Measurements from ENCODE around the gene TRAPPC11. TPM values are rescaled to one million over a fixed set of nuclear protein-coding genes. Genes with fewer than 3 reads are reported as not detected.

TRAPPC11 gene
- polyA plus RNA-seq, 1 experiment: 21.2 TPM

DNA sequence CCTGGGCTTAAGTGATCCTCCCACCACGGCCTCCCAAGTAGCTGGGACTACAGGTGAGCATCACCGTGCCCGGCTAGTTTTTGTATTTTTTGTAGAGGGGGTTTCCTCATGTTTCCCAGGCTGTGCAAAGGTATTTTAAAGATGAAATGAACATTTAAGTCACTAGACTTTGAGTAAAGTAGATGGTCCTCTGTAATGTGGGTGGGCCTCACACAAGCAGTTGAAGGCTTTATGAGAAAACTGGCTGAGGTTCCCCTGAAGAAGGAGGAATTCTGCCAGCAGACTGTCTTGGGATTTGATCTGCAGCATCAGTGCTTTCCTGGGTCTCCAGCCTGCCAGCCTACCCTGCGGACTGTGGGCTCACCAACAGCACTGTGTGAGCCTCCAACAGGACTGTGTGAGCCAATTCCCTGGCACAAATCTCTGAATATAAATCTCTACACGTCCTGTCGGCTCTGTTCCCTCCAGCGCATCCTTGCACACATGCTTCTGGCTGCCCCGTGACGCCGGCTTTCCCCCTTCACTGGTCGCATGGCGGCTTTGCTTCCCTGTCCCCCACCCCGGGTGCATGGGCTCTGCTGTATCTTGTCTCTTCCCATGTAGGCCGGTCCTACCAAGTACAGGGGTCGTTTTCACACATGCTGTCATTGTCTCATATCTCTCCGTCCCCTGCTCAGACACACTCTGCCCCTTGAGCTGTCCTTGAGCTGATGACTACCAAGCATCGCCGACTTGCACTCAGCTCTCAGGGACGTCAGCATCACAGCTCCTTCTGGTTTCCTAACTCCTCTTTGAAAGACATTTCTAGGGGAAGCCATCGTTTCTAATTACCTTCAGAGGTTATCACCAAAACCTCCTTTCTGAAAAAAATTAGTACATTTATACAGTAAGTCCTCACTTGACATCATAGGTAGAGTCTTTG, 46.5 kb upstream of the TRAPPC11 start:
- Histone ChIP-seq H3K4me3 (ENCODE audit: low read depth, low read length) (no peak overlapping the region), H3K27me3 (ENCODE audit: control insufficient read depth, insufficient read depth, low read length) (peaks cover 2% of the 10 kb centered on the region; the same call in 1 of the 2 replicates), H3K36me3 (ENCODE audit: control insufficient read depth, insufficient read depth, low read length) (no peaks in the 10 kb centered on the region)
- TF ChIP-seq, protein P1, sequence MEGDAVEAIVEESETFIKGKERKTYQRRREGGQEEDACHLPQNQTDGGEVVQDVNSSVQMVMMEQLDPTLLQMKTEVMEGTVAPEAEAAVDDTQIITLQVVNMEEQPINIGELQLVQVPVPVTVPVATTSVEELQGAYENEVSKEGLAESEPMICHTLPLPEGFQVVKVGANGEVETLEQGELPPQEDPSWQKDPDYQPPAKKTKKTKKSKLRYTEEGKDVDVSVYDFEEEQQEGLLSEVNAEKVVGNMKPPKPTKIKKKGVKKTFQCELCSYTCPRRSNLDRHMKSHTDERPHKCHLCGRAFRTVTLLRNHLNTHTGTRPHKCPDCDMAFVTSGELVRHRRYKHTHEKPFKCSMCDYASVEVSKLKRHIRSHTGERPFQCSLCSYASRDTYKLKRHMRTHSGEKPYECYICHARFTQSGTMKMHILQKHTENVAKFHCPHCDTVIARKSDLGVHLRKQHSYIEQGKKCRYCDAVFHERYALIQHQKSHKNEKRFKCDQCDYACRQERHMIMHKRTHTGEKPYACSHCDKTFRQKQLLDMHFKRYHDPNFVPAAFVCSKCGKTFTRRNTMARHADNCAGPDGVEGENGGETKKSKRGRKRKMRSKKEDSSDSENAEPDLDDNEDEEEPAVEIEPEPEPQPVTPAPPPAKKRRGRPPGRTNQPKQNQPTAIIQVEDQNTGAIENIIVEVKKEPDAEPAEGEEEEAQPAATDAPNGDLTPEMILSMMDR (IDR thresholded peaks at IDR 0.05; ENCODE audit: insufficient read depth, low read depth, low read length): no peak
- POLR2A ChIA-PET: interaction anchor here (0.6 kb wide), 1 partner anchor 10 kb away, joined by 17 read pairs; no protein-coding TSS in a partner anchor
- CTCF ChIA-PET: interaction anchor here (1.7 kb wide), 2 partner anchors 13 kb away, joined by 6 read pairs; no protein-coding TSS in a partner anchor
- no peak for DNase-seq (ENCODE audit: low read depth)

DNA sequence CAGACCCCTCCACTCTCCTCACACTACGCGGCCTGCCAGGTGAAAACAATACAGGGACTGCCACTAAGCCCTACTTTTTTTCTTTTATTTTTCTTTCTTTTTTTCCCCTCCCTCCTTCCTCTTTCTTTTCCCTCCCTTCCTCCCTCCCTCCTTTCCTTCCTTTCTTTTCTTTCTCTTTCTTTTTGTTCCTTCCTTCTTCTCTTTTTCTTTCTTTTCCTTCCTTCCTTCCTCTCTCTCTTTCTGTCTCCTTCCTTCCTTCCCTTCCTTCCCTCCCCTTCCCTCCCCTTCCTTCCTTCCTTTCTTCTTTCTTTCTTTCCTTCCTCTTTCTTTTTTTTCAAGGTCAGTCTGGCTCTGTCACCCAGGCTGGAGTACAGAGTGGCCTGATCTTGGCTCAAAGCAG, 42.0 kb upstream of the TRAPPC11 start:
- CTCF ChIA-PET: no interaction called here
- H3K27me3 ChIP-seq (ENCODE audit: control insufficient read depth, insufficient read depth, low read length): peaks cover 2% of the 10 kb centered on the region; the same call in 1 of the 2 replicates
- POLR2A ChIA-PET: no interaction called here
- DNase-seq (ENCODE audit: low read depth): no peak
- TF ChIP-seq, protein P1 (IDR thresholded peaks at IDR 0.05; ENCODE audit: insufficient read depth, low read depth, low read length): no peak
- H3K4me3 ChIP-seq (ENCODE audit: low read depth, low read length): no peak overlapping the region
- H3K36me3 ChIP-seq (ENCODE audit: control insufficient read depth, insufficient read depth, low read length): no peaks in the 10 kb centered on the region

DNA sequence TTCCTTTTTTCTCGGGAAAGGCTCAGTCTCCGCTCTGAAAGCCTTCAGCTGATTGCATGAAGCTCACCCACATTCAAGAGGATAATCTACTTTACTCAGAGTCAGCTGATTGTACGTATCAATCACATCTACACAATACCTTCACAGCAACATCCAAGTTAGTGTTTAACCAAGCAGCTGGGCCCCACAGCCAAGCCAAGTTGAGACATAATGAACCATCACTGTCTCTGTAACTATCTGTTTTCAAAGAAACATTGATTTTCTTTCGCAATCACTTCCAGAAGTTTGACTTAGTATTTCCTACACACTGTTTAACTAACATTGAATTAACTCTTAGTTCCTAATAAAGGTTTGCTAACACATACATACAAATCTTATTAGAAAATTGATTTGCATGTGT, 40.4 kb upstream of the TRAPPC11 start:
- CTCF ChIA-PET: no interaction called here
- Histone ChIP-seq H3K4me3 (ENCODE audit: low read depth, low read length) (no peak overlapping the region), H3K36me3 (ENCODE audit: control insufficient read depth, insufficient read depth, low read length) (no peaks in the 10 kb centered on the region), H3K27me3 (ENCODE audit: control insufficient read depth, insufficient read depth, low read length) (peaks cover 2% of the 10 kb centered on the region; the same call in 1 of the 2 replicates)
- DNase-seq (ENCODE audit: low read depth): no peak
- TF ChIP-seq, protein P1 (IDR thresholded peaks at IDR 0.05; ENCODE audit: insufficient read depth, low read depth, low read length): no peak
- POLR2A ChIA-PET: no interaction called here

DNA sequence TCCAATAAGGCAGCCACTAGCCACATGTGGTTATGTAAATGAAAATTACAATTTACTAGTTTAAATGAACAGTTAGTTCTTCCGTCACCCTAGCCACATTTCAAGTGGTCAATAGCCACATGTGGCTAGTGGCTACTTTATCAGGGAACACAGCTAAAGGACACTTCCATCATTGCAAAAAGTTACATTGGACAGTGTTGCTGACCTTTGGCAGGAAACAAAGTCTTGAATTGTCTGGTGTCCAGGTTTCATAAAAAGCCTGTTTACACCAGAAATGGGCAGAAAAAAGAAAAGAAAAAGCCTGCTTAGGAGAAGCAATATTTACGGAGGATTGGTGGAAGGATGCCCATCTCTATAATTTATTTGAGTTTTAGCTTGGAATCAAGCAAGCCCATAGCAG, 38.7 kb upstream of the TRAPPC11 start:
- ChIA-PET CTCF (interaction anchor here (0.5 kb wide), 1 partner anchor 18 kb away, joined by 3 read pairs; no protein-coding TSS in a partner anchor), POLR2A (no interaction called here)
- TF ChIP-seq, protein P1 (IDR thresholded peaks at IDR 0.05; ENCODE audit: insufficient read depth, low read depth, low read length): no peak
- no peaks in the 10 kb centered on the region for H3K36me3 ChIP-seq (ENCODE audit: control insufficient read depth, insufficient read depth, low read length)
- DNase-seq (ENCODE audit: low read depth): no peak
- no peak overlapping the region for H3K4me3 ChIP-seq (ENCODE audit: low read depth, low read length)
- peaks cover 2% of the 10 kb centered on the region; the same call in 1 of the 2 replicates for H3K27me3 ChIP-seq (ENCODE audit: control insufficient read depth, insufficient read depth, low read length)

DNA sequence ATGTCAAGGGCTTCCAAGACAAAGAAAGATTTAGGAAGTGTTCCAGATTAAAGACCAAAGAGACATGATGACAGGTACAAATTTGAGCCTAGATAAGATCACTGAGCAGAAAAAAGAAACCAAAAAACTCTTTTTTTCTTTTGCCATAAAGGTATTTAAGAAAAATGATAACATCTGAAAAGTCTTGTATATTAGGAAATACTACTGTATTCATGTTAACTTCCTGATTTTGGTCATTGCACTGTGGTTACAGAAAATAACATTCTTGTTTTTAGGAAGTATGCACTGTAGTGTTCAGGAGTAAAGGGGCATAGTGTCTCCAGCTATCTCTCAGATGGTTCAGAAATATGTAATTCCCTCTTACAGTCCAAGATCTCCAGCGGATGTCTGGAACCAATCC, 37.2 kb upstream of the TRAPPC11 start:
- CTCF ChIA-PET: no interaction called here

More for the DNA sequence above, 37.2 kb upstream of the TRAPPC11 start:
- no peak overlapping the region for H3K4me3 ChIP-seq (ENCODE audit: low read depth, low read length)
- POLR2A ChIA-PET: no interaction called here
- TF ChIP-seq, protein P1 (IDR thresholded peaks at IDR 0.05; ENCODE audit: insufficient read depth, low read depth, low read length): no peak
- H3K27me3 ChIP-seq (ENCODE audit: control insufficient read depth, insufficient read depth, low read length): no peaks in the 10 kb centered on the region
- H3K36me3 ChIP-seq (ENCODE audit: control insufficient read depth, insufficient read depth, low read length): no peaks in the 10 kb centered on the region
- no peak for DNase-seq (ENCODE audit: low read depth)
